GM18498 (cell line): ENCODE measurements around the gene KRT32.

Experiments
- ATAC-seq: cut with Tn5 transposase; IDR thresholded peaks from one replicate; pipeline ENCODE4 v1.9.1; 2021; ENCODE audit warnings: mild to moderate bottlenecking, moderate library complexity; ENCODE audit not compliant: unreplicated experiment

Gene KRT32

GRCh38 chr17:41466988-41467387 lies at the start of gene KRT32:
Gene KRT32, minus strand, starts transcription at chr17:41467386. Its CDS starts 61 bp downstream, at chr17:41467325.
- ATAC-seq: no peak

GRCh38 chr17:41516830-41517283 lies 49.7 kb upstream of the KRT32 start:
- no peak for ATAC-seq

GRCh38 chr17:41516147-41516829 lies 49.1 kb upstream of the KRT32 start:
- no peak for ATAC-seq

GRCh38 chr17:41513168-41513547 lies 46.0 kb upstream of the KRT32 start:
- no peak for ATAC-seq

- no peak for ATAC-seq
Measured at GRCh38 chr17:41512546-41513167, 45.5 kb upstream of the KRT32 start.

- ATAC-seq: no peak
Measured at GRCh38 chr17:41511716-41512115, 44.5 kb upstream of the KRT32 start.

GRCh38 chr17:41511116-41511515 lies 43.9 kb upstream of the KRT32 start:
- ATAC-seq: no peak

GRCh38 chr17:41510251-41511065 lies 43.3 kb upstream of the KRT32 start:
- no peak for ATAC-seq

GRCh38 chr17:41507315-41507880 lies 40.2 kb upstream of the KRT32 start:
- ATAC-seq: no peak

GRCh38 chr17:41505809-41506767 lies 38.9 kb upstream of the KRT32 start:
- no peak for ATAC-seq

- ATAC-seq: no peak
Measured at GRCh38 chr17:41505007-41505808, 38.0 kb upstream of the KRT32 start, which contains the start of gene KRT13. Gene KRT13, minus strand, starts transcription at chr17:41505612. Its CDS starts 62 bp downstream, at chr17:41505550.

GRCh38 chr17:41504246-41504977 lies 37.2 kb upstream of the KRT32 start:
- ATAC-seq: no peak

- ATAC-seq: no peak
Measured at GRCh38 chr17:41503202-41503601, 36.0 kb upstream of the KRT32 start.

- ATAC-seq: no peak
Measured at GRCh38 chr17:41500131-41500911, 33.1 kb upstream of the KRT32 start.

- ATAC-seq: no peak
Measured at GRCh38 chr17:41499714-41500113, 32.5 kb upstream of the KRT32 start.

- no peak for ATAC-seq
Measured at GRCh38 chr17:41498276-41498675, 31.1 kb upstream of the KRT32 start.

GRCh38 chr17:41496803-41497484 lies 29.8 kb upstream of the KRT32 start:
- no peak for ATAC-seq
